ENCODE data around the gene NAV2. TPM values are rescaled to one million over a fixed set of nuclear protein-coding genes. Genes with fewer than 3 reads are reported as not detected.

The NAV2 gene
- polyA plus RNA-seq, 3 donors, result not detected

GRCh38 chr11:19947537-19948114, 235.0 kb downstream of the NAV2 start:
- no peak overlapping the region for H3K27ac Mint-ChIP-seq
- peaks cover 0 to 2% (median 0%) of the 10 kb centered on the region in 7 donors for H3K9me3 Mint-ChIP-seq

DNA sequence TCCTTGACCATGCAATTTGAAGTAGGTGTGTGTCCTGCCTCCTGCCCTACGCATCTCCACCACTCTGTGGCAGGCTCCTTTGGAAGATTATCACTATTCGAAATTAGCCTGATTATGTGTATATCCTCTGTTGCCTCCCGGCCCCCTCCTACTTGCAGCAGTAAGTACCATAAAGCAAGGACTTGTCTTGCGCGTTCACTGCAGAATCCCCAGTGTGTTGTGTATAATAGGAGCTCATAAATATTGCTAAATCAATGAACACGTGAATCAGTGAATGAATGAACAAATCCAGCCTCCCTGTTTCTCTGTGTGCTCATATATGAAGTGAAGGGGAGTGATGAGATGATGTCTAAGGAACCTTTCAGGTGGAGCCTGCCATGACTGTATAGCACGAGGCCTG, 237.0 kb downstream of the NAV2 start:
- TF ChIP-seq CTCF (IDR thresholded peaks at IDR 0.05), result no peak
- Mint-ChIP-seq H3K36me3 (no peaks in the 10 kb centered on the region), H3K27me3 (ENCODE audit: low read depth in 3 of 3) (peaks cover 0 to 2% (median under 1%) of the 10 kb centered on the region in 3 donors), H3K4me1 (peaks cover 5% of the 10 kb centered on the region), H3K4me3 (no peak overlapping the region), H3K9me3 (peaks cover 0 to 2% (median 0%) of the 10 kb centered on the region in 7 donors), H3K27ac (no peak overlapping the region)
- 94% methylated on average over 3 of the region's 7 CpGs for WGBS (ENCODE audit: insufficient coverage)
- Histone ChIP-seq H3K4me1 (ENCODE audit: control insufficient read depth in 1 of 2, insufficient read depth in 2 of 2, low read length in 2 of 2) (no peaks in the 10 kb centered on the region), H3K27me3 (ENCODE audit: control insufficient read depth in 2 of 2, insufficient read depth in 2 of 2, low read length in 2 of 2) (no peaks in the 10 kb centered on the region), H2AFZ (ENCODE audit: insufficient read depth, low read depth, low read length, poor library complexity, severe bottlenecking) (no peak overlapping the region), H3K36me3 (replicated peaks in 1 of 2; ENCODE audit: control insufficient read depth in 1 of 2, insufficient read depth in 2 of 2, low read length in 2 of 2) (no peaks in the 10 kb centered on the region), H3K4me3 (replicated peaks in 1 of 3; ENCODE audit: low read depth in 2 of 3, low read length in 3 of 3) (no peak overlapping the region), H3K9me3 (replicated peaks in 1 of 2; ENCODE audit: control insufficient read depth in 1 of 2, insufficient read depth in 1 of 2, low read length in 2 of 2) (no peaks in the 10 kb centered on the region), H3K27ac (ENCODE audit: low read depth in 1 of 2, low read length in 2 of 2) (no peak overlapping the region), H3K9ac (ENCODE audit: insufficient read depth, low read length, poor library complexity, severe bottlenecking) (no peak overlapping the region), H3K4me2 (replicated peaks; ENCODE audit: extremely low read depth, low read length, poor library complexity, severe bottlenecking) (no peak overlapping the region), H3K79me2 (ENCODE audit: insufficient read depth, low read length) (no peaks in the 10 kb centered on the region), H4K20me1 (ENCODE audit: insufficient read depth, low read length) (no peaks in the 10 kb centered on the region)
- intact Hi-C loops (cut with micrococcal nuclease), result loop anchor here (5.0 to 10.0 kb wide), 3 partner anchors 55 to 185 kb away; no protein-coding TSS in a partner anchor
- DNase-seq, result no peak

More at GRCh38 chr11:19947537-19948114, 235.0 kb downstream of the NAV2 start:
- Histone ChIP-seq H3K36me3 (replicated peaks in 1 of 2; ENCODE audit: control insufficient read depth in 1 of 2, insufficient read depth in 2 of 2, low read length in 2 of 2) (no peaks in the 10 kb centered on the region), H3K4me2 (replicated peaks; ENCODE audit: extremely low read depth, low read length, poor library complexity, severe bottlenecking) (no peak overlapping the region), H4K20me1 (ENCODE audit: insufficient read depth, low read length) (no peaks in the 10 kb centered on the region), H3K9ac (ENCODE audit: insufficient read depth, low read length, poor library complexity, severe bottlenecking) (no peak overlapping the region), H3K4me1 (ENCODE audit: control insufficient read depth in 1 of 2, insufficient read depth in 2 of 2, low read length in 2 of 2) (no peaks in the 10 kb centered on the region), H3K27ac (ENCODE audit: low read depth in 1 of 2, low read length in 2 of 2) (no peak overlapping the region), H3K4me3 (replicated peaks in 1 of 3; ENCODE audit: low read depth in 2 of 3, low read length in 3 of 3) (no peak overlapping the region), H2AFZ (ENCODE audit: insufficient read depth, low read depth, low read length, poor library complexity, severe bottlenecking) (no peak overlapping the region), H3K27me3 (ENCODE audit: control insufficient read depth in 2 of 2, insufficient read depth in 2 of 2, low read length in 2 of 2) (no peaks in the 10 kb centered on the region), H3K9me3 (replicated peaks in 1 of 2; ENCODE audit: control insufficient read depth in 1 of 2, insufficient read depth in 1 of 2, low read length in 2 of 2) (no peaks in the 10 kb centered on the region), H3K79me2 (ENCODE audit: insufficient read depth, low read length) (no peaks in the 10 kb centered on the region)
- intact Hi-C loops (cut with micrococcal nuclease), result loop anchor here in 1 of 2 donors (10.0 kb wide), 1 partner anchor 57 kb away; no protein-coding TSS in a partner anchor
- WGBS (ENCODE audit: insufficient coverage), result 89% methylated on average over 3 of the region's 5 CpGs
- TF ChIP-seq CTCF (IDR thresholded peaks at IDR 0.05), result no peak
- Mint-ChIP-seq H3K4me1 (peaks cover 5% of the 10 kb centered on the region), H3K27me3 (ENCODE audit: low read depth in 3 of 3) (peaks cover 0 to 2% (median 1%) of the 10 kb centered on the region in 3 donors), H3K36me3 (no peaks in the 10 kb centered on the region), H3K4me3 (no peak overlapping the region)
- no peak for DNase-seq

Measured in CD14-positive monocyte (primary cell).